ENCODE data around the gene PMS1.

DNA sequence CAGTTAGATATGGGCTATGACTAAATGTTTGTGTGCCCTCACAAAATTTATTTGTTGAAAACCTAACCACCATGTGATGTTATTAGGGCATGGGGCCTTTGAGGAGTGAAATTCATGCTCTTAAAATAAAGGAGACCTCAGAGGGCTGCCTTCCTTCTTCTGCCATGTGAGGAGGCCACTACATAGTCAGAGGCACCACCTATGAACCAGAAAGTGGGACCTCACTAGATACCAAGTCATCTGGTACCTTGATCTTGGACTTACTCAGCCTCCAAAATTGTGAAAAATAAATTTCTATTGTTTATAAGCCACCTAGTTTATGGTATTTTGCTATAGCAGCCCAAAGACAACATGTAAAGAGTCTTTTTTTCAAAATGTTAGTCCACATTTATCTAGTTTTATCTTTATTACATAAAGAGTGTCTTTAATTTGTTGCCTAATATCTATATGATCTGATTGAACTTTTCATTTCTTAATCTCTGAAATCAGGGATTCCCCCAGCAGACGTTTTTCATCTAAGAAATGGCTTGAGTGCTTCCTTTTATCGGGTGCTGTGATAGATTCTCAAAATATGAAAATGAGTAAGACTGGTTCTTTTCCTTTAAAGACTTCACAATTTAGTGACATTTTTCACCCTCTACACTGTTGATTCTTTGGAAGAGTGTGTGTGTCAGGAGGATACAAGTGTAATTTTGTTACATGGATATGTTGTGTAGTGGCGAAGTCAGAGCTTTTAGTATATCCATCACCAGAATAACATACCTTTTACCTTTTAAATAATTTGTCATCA is 34.2 kb downstream of the PMS1 start:
- TF ChIP-seq, protein P1, sequence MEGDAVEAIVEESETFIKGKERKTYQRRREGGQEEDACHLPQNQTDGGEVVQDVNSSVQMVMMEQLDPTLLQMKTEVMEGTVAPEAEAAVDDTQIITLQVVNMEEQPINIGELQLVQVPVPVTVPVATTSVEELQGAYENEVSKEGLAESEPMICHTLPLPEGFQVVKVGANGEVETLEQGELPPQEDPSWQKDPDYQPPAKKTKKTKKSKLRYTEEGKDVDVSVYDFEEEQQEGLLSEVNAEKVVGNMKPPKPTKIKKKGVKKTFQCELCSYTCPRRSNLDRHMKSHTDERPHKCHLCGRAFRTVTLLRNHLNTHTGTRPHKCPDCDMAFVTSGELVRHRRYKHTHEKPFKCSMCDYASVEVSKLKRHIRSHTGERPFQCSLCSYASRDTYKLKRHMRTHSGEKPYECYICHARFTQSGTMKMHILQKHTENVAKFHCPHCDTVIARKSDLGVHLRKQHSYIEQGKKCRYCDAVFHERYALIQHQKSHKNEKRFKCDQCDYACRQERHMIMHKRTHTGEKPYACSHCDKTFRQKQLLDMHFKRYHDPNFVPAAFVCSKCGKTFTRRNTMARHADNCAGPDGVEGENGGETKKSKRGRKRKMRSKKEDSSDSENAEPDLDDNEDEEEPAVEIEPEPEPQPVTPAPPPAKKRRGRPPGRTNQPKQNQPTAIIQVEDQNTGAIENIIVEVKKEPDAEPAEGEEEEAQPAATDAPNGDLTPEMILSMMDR (IDR thresholded peaks at IDR 0.05) = no peak
- TF ChIP-seq POLR2A (IDR thresholded peaks at IDR 0.05) = no peak
- TF ChIP-seq EP300 (IDR thresholded peaks at IDR 0.05) = no peak
- TF ChIP-seq POLR2AphosphoS5 (IDR thresholded peaks at IDR 0.05) = no peak

Data from suprapubic skin (tissue), 4 donors.